HUES6 (cell line): ENCODE results near the gene DUSP9.

Experiments
- H3K27ac ChIP-seq: 2 replicates; pipeline ENCODE4 v1.7.0; 2013; ENCODE audit warnings: low read depth, mild to moderate bottlenecking, low read length, inconsistent platforms
- H3K27me3 ChIP-seq: 2 replicates; pipeline ENCODE4 v1.6.1; 2013; ENCODE audit warnings: low read length; ENCODE audit not compliant: control insufficient read depth, insufficient read depth
- H3K36me3 ChIP-seq: 2 replicates; pipeline ENCODE4 v1.6.1; 2013; ENCODE audit warnings: low read length; ENCODE audit not compliant: control insufficient read depth, insufficient read depth
- H3K4me1 ChIP-seq: 2 replicates; pipeline ENCODE4 v1.6.1; 2013; ENCODE audit warnings: low read length; ENCODE audit not compliant: control insufficient read depth, insufficient read depth
- H3K4me3 ChIP-seq: 2 replicates; pipeline ENCODE4 v1.5.1; 2013; ENCODE audit warnings: low read depth, low read length
- H3K9ac ChIP-seq: one replicate; pipeline ENCODE4 v1.6.1; 2013; ENCODE audit warnings: mild to moderate bottlenecking, low read length
- H3K9me3 ChIP-seq: 2 replicates; pipeline ENCODE4 v1.6.1; 2013; ENCODE audit warnings: low read depth, low read length; ENCODE audit not compliant: control insufficient read depth, insufficient read depth

DUSP9 gene

DNA sequence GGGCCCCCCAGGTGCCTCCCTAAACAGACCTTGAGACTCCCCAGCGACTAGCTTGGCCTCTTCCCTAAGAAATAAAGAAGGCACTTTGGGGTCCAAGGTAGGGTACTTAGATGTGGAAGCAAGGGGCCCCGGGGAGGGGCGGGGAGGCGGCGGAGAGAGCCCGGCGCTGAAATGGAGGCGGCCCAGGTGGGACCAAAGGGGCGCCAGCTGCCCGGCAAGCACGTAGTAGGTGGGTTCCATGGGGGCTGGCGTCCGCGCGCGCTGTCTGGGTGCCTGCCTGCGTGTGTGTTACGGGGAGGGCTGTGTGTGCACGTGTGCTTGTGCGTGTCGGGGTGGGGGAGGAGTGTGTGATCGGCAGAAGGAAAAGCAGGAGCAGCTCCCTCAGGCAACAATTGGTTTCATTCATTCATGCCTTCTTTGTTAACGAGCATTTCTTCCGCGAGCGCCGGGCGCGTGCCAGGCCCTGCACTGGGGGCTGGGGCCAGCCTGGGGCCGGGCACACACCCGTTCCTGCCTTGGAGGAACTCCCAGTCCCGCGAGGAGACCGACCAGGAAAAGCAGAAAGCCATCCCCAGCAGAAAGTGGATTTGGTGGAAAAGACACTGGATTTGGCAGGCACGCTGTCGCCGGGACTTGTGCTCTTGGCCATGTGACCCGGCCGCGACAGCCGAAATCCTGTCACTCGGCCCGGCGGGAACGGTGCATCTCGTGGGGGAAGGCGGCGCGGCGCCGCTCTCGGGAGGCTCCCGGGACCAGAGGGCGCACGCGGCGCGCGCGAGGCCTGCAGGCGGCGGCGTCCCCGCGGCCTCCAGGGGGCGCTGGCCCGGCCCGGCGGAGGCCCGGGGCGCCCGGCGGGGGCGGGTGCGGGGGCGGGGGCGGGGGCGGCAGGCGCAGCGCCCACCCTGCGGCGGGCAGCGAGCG lies 3.3 kb upstream of the DUSP9 start:
- H3K27me3 ChIP-seq: peaks cover 95% of the 10 kb centered on the region
- peaks cover 13% of the 10 kb centered on the region; the same call in 1 of the 2 replicates for H3K9me3 ChIP-seq
- no peak overlapping the region for H3K9ac ChIP-seq
- peak overlapping the region; percentile 59 for H3K4me3 ChIP-seq
- no peak overlapping the region for H3K27ac ChIP-seq
- no peaks in the 10 kb centered on the region for H3K36me3 ChIP-seq
- H3K4me1 ChIP-seq: peaks cover 31% of the 10 kb centered on the region; the same call in 1 of the 2 replicates

DNA sequence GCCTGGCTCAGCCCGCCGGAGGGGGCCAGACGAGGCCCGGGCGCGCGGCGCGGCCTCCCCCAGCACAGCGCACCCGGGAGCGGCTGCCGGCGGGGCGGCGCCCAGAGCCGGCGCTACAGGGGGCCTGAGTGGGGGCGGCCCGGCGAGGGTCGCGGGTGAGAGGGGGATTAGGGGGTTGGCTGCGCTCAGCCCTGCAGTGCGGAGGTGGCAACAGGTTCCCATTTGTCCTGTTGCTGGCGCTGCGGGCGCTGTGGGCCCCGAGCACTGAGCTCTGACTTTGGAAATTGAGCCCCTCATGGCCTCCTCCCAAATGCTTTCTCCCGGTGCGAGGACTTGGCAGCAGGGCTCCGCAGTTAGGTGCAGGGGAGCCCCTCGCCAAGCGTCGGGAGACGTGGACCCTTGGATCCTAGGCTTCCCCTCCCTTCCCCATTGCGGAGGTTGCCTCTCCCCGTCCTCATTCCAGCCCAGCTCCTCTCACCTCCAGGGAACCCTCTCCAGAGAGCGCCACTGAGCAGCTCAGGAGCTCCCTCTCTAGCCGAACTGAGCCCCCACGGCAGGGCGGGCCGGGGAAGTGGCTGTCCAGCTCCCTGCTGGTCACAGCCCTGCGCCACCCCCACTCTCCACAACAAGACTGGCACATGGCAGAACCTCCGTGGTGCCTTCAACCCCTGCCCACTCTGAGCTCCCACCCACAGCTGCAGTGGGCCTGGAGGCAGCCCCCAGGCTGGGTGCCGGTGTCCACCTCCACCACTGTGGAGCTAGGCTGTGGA lies 2.5 kb upstream of the DUSP9 start:
- no peaks in the 10 kb centered on the region for H3K36me3 ChIP-seq
- H3K9me3 ChIP-seq: peaks cover 9% of the 10 kb centered on the region; the same call in 1 of the 2 replicates
- H3K27ac ChIP-seq: no peak overlapping the region
- peaks cover 96% of the 10 kb centered on the region for H3K27me3 ChIP-seq
- H3K4me1 ChIP-seq: peaks cover 31% of the 10 kb centered on the region; the same call in 1 of the 2 replicates
- no peak overlapping the region for H3K9ac ChIP-seq
- H3K4me3 ChIP-seq: peak overlapping the region; percentile 56

DNA sequence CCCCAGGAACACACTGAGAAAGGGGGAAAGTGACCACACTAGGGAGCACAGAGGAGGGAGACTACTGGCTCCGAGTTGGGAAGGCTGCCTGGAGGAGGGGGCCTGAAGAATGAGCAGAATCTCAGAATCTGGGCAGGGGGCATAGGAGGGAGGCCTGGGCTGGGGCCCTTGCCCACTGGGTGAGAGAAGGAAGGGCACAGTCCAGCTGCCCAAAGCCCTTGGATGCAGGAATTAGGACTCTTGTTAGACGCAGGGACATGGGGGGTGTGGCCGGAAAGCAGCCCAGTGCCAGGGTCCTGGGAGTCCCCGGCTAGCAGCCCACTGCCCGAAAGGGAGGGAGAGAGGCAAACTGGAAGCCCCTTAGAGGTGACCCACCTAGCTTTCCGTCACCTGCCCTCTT lies 1.9 kb upstream of the DUSP9 start:
- Histone ChIP-seq H3K4me1 (peaks cover 31% of the 10 kb centered on the region; the same call in 1 of the 2 replicates), H3K4me3 (no peak overlapping the region; the same call in 1 of the 2 replicates), H3K36me3 (no peaks in the 10 kb centered on the region), H3K9ac (no peak overlapping the region), H3K27me3 (peaks cover 90% of the 10 kb centered on the region), H3K27ac (no peak overlapping the region), H3K9me3 (peaks cover 7% of the 10 kb centered on the region; the same call in 1 of the 2 replicates)

DNA sequence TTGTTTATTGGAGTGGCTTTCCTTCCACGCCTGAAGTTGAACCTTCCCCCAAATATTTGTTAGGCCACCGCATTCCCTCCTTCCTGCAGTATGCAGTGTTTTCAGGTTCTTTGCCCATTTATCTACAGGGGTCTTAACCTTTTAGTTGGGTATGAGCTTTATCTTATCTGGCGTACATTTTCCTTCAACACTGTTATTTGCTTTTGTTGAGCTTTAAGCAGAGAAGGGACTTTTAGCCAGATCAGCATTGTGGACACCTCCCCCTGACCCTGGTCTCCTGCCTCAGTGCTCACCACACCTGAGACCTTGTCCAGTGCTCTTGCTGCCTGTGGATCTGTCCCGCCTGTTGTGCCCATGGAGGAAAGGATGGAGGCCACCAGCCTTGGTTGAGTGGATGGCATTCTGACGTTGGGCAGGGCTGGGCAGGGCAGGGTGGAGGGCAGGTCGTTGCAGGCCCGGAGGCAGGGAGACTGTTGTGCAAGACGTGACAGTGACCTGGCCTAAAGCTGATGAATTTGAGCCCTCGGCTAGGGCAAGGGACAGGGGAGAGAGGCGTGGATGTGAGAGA lies 998 bp upstream of the DUSP9 start:
- H3K27ac ChIP-seq: no peak overlapping the region

DNA sequence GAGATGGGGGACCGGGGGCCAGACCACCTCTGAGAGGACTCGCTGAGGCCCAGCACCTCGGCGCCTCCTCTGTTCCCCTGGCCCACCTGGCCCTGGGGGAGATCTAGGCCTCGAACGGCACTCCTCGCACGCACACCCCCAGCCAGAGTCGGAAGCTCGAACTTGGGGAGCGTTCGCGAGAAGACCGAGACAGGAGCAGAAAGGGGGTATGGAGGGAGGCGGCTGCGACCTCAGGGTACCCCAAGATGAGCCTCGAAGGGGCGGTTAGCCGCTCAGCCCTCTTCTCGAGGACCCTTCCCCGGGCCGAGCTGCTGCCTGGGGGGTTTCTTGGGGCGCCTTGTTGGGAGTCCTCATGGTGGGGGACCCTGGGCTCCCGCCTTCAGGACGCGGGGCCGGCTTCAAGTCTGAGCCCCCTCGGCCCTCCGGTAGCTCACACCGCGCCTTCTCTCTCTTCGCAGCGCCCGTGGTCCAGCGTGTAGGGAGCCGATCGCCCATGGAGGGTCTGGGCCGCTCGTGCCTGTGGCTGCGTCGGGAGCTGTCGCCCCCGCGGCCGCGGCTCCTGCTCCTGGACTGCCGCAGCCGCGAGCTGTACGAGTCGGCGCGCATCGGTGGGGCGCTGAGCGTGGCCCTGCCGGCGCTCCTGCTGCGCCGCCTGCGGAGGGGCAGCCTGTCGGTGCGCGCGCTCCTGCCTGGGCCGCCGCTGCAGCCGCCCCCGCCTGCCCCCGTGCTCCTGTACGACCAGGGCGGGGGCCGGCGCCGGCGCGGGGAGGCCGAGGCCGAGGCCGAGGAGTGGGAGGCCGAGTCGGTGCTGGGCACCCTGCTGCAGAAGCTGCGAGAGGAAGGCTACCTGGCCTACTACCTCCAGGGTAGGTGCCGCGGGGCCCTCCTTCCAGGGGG lies 706 bp downstream of the DUSP9 start:
- Histone ChIP-seq H3K4me1 (peaks cover 17% of the 10 kb centered on the region; the same call in 1 of the 2 replicates), H3K27ac (no peak overlapping the region), H3K9me3 (peaks cover 9% of the 10 kb centered on the region; the same call in 1 of the 2 replicates), H3K36me3 (no peaks in the 10 kb centered on the region), H3K9ac (no peak overlapping the region), H3K27me3 (peaks cover 66% of the 10 kb centered on the region), H3K4me3 (peak overlapping the region; percentile 27; the same call in 1 of the 2 replicates)

More for the DNA sequence above, 998 bp upstream of the DUSP9 start:
- Histone ChIP-seq H3K9me3 (peaks cover 4% of the 10 kb centered on the region; the same call in 1 of the 2 replicates), H3K27me3 (peaks cover 82% of the 10 kb centered on the region), H3K9ac (no peak overlapping the region), H3K36me3 (no peaks in the 10 kb centered on the region), H3K4me1 (peaks cover 25% of the 10 kb centered on the region; the same call in 1 of the 2 replicates), H3K4me3 (no peak overlapping the region)

DNA sequence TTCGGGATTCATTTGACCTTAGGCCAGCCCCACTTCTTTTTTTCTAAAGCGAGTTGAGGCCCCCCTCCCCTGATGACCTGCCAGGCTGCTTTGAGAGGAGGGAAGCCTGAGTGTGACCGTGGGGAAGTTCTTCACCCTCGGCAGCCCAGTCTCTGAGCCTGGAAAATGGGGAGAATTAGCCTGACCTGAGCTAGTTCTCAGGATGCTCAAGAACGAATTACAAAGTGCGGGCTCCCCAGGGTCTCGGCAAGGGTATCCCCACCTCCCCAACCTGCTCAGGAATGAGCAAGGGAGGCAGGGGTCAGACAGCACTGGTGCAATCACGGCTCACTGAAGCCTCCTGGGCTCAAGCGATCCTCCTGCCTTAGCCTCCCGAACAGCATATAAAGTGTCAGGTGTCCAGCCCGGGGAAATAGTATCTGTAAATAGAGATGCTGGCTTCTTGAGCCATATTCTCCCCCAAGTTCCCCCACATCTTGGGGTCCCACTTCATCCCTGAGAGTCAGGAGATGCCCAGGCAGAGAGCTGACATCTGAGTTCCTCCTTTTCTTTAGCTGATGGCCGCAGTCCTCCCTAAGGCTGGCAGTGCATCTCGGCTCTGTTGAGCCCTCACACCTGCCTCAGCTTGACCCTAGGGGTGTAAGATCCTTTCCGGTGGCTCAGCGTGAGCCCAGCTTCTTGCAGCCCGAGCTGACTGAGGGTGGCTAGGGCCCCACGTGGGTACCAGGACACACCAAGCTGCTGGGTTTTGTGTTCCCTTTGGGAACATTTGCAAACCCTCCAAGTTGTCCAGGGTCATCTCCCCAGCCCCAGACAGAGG lies 1.6 kb downstream of the DUSP9 start:
- no peaks in the 10 kb centered on the region for H3K36me3 ChIP-seq
- H3K9ac ChIP-seq: no peak overlapping the region
- peaks cover 5% of the 10 kb centered on the region; the same call in 1 of the 2 replicates for H3K9me3 ChIP-seq
- H3K4me3 ChIP-seq: no peak overlapping the region
- peaks cover 58% of the 10 kb centered on the region for H3K27me3 ChIP-seq
- H3K4me1 ChIP-seq: peaks cover 16% of the 10 kb centered on the region; the same call in 1 of the 2 replicates
- H3K27ac ChIP-seq: no peak overlapping the region

DNA sequence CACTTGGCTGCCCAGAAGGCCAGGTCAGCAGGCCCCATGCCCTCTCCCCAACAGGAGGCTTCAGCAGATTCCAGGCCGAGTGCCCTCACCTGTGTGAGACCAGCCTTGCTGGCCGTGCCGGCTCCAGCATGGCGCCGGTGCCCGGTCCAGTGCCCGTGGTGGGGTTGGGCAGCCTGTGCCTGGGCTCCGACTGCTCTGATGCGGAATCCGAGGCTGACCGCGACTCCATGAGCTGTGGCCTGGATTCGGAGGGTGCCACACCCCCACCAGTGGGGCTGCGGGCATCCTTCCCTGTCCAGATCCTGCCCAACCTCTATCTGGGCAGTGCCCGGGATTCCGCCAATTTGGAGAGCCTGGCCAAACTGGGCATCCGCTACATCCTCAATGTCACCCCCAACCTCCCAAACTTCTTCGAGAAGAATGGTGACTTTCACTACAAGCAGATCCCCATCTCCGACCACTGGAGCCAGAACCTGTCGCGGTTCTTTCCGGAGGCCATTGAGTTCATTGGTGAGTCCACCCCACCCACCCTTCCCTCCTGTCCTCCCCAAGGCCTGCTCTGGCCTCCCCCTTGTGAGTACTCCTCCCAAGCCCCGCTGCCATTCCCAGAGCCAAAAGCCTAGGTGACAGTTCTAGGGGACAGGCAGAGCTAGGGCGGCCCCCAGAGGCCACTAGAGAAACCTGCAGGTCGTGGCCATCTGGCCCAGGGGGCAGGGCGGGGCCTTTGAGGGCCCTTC lies 2.3 kb downstream of the DUSP9 start:
- H3K36me3 ChIP-seq: no peaks in the 10 kb centered on the region
- no peak overlapping the region for H3K27ac ChIP-seq
- H3K9me3 ChIP-seq: peaks cover 11% of the 10 kb centered on the region; the same call in 1 of the 2 replicates
- peaks cover 12% of the 10 kb centered on the region; the same call in 1 of the 2 replicates for H3K4me1 ChIP-seq
- peaks cover 52% of the 10 kb centered on the region for H3K27me3 ChIP-seq
- no peak overlapping the region for H3K4me3 ChIP-seq
- H3K9ac ChIP-seq: no peak overlapping the region

DNA sequence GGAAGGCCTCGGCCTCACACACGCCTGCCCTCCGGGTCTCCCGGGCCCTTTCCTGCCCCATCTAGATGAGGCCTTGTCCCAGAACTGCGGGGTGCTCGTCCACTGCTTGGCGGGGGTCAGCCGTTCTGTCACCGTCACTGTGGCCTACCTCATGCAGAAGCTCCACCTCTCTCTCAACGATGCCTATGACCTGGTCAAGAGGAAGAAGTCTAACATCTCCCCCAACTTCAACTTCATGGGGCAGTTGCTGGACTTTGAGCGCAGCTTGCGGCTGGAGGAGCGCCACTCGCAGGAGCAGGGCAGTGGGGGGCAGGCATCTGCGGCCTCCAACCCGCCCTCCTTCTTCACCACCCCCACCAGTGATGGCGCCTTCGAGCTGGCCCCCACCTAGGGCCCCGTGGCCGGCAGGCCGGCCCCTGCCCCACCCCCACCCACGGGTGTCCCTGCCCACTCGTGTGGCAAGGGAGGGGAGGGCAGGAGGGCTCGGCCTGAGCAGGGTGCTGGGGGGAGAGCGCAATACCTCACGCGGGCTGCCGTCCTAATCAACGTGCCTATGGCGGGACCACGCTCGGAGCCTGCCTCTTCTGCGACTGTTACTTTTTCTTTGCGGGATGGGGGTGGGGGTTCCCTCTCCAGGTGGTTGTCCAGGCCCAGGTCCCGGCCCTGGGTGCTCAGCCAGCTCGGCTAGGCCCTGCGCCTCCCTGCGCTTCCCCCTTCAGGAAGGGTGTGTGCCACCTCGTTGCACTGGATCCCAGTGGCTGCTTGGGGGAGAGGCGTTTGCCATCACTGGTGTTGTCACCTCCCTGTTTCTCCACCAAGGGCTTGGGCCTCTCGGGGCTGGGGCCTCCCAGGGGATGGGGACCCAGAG lies 3.1 kb downstream of the DUSP9 start:
- Histone ChIP-seq H3K36me3 (no peaks in the 10 kb centered on the region), H3K4me1 (peaks cover 5% of the 10 kb centered on the region; the same call in 1 of the 2 replicates), H3K27ac (no peak overlapping the region), H3K27me3 (peaks cover 44% of the 10 kb centered on the region), H3K9me3 (peaks cover 15% of the 10 kb centered on the region; the same call in 1 of the 2 replicates), H3K9ac (no peak overlapping the region), H3K4me3 (no peak overlapping the region)
